Stimulated activated CD4-positive, alpha-beta T cell treated with anti-CD3 and anti-CD28 coated beads, Interleukin-1b, Interleukin-23, amount 100 ng/mL, for 48 hours (primary cell): ENCODE measurements around the gene PAQR4.
"Not testable (repeated sequence)": the region's sequence is repeated elsewhere in the genome, so short reads cannot be mapped to it uniquely, and the experiment has no call there.

Experiments
- DNase-seq: peaks from one replicate; pipeline ENCODE4 v3.0.0-alpha.2; 2020

Gene PAQR4

DNA sequence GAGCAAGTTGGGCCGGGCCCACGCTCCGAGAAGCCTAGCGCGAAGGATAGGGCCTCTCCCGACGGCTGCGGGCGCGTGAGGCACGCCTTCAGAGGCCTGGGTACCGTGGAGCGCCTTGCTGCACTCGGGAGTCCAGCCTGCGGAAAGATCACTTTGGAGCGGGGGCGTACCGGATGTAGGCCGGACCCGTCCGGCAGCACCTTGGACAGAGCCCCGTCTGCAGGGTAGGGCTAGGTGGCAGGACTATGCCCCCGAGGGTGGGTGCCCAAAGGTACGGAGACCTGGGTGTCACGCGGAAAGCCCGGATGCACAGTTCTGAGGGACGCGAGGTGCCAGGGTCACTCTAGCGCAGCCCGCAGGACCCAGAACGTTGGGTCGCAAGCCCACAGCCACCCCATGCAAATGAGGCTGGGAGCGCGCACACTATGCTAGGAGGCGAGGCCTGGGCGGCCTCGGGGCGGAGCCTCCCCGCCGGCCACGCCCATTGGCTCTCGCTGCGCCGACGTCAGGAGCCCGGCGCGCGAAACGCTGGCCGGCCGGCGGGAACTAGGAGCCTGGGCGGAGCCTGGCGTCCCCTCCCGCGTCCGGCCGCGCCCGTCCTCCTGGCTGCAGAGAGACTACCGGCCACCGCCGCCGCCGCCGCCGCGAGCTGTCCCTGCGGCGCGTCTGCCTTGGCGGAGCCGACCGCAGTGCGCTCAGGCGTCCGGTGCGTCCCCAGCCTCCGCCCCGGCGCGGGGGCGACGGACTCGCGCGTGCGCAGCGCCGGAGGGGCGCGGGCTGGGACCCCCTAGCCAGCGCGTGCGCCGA, at the start of gene PAQR4:
Gene PAQR4, plus strand, starts transcription at position 611 of the 807 bp plus-strand sequence. CDS start 327 bp downstream, outside the sequence.
- peak; percentile 82 for DNase-seq

DNA sequence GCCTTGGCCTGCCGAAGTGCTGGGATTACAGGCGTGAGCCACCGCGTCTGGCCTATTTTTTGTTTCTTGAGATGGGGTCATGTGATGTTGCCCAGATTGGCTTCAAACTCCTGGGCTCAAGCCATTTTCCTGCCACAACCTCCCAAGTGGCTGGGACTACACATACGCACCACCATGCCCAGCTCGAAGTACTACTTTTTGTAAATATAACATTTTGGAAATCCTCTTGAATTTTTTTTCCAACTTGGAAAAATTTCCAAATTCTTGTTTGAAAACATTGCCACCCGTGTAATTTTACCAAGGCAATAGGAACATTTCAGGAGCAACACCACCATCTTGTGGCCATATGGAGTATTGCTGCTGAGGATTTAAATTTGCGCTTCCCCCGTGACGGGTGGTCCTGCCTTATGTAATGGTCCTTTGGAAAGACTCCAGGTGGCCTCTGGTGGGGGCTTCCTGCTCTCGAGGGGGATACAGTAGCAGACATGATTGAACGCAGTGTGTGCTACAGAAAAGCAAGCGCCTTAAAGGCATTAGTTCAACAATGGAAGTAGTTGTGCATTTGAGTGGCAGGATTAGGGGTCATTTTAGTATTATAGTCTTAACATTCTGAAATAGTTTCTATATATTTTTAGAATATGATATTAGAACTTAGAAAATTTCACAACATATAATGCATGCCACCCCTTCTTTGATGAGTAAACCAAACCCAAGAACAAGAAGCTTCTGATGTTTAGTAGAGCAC, 49.5 kb upstream of the PAQR4 start:
- peak; percentile 42 for DNase-seq

DNA sequence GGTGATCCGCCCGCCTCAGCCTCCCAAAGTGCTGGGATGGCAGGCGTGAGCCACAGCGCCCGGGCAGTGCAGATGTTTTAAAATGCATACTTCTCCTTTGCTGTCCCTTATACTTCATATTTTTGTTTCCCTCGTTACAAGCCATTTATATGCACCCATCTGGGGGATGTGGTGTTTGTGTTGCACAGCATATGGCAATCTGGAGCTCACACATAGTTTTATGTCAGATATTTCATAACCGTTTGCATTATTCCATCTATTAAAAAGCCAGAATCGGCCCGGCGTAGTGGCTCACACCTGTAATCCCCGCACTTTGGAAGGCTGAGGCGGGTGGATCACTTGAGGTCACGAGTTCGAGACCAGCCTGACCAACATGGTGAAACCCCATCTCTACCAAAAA, 45.7 kb upstream of the PAQR4 start:
- no peak for DNase-seq

DNA sequence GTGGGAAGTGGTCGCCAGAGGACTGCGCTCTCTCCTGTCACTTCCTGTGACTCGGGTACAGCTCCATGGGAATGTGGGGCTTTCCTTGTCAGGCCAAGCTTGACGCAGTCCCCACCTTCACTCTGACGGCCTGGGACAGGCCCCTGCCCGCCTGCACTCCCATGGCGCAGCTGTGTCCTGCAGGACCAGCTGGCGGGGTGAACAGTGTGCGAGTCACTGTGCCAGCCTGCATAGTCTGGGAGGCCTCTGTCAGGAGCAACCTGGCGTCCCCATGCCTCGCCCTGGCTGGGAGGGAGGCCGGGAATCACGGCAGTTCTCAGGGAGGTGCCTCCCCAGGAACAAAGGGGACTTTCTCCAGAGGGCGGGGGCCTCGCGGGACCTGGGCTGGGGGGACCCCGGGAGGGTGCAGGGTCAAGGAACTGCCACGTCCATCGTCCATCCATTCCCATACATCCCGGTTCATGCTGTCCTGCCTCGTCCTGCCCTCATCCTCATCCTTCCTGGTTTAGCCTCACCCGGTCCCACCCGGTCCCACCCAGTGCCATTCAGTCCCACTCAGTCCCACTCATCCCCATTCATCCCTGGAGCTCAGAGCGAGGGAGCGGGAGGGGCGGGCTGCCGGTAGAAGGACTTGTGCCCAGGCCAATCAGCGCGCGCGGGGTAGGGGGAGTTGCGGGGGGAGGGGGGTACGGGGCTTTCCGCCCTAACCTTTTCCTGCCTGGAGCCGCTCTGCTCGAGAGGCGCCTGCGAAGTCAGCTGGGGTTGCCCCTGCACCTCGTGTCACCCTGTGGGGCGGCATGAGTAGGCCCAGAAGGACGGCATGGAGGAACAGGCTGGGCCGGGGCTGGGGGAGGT, 44.0 kb upstream of the PAQR4 start:
- DNase-seq = no peak

DNA sequence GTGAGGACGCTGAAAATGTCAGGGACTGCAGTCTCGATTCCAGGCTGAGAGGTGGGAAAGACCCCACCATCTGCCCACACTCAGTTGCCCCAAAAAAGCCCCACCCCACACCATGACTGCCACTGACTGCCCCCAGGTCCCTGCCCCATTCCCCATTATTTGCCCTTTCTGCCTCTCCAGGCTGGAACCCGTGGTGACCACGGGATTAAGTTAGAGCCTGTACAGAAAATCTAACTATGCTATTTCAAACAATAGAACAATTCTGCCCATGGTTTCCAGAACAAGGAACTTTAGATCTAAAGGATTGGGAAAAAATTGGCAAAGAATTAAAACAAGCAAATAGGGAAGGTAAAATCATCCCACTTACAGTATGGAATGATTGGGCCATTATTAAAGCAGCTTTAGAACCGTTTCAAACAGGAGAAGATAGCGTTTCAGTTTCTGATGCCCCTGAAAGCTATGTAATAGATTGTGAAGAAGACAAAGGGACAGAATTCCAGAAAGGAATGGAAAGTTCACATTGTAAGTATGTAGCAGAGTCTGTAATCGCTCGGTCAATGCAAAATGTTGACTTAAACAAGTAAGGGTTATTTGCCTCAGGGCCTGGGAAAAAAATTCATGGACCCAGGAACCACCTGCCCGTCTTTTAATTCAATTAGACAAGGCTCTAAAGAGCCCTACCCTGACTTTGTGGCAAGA, 43.0 kb upstream of the PAQR4 start:
- no peak for DNase-seq

DNA sequence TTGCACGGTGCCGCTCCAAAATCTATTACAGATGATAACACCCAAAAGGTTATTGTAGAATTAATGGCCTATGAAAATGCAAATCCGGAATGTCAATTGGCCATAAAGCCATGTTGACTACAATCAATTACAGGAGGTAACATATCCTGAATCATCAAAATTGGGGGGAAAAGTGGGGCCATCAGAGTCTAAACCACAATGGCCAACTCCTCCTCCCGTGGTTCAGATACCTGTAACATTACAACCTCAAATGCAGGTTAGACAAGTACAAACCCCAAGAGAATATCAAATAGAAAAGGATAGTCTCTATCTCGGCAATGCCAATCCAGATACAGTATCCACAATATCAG, 42.5 kb upstream of the PAQR4 start:
- no peak for DNase-seq

DNA sequence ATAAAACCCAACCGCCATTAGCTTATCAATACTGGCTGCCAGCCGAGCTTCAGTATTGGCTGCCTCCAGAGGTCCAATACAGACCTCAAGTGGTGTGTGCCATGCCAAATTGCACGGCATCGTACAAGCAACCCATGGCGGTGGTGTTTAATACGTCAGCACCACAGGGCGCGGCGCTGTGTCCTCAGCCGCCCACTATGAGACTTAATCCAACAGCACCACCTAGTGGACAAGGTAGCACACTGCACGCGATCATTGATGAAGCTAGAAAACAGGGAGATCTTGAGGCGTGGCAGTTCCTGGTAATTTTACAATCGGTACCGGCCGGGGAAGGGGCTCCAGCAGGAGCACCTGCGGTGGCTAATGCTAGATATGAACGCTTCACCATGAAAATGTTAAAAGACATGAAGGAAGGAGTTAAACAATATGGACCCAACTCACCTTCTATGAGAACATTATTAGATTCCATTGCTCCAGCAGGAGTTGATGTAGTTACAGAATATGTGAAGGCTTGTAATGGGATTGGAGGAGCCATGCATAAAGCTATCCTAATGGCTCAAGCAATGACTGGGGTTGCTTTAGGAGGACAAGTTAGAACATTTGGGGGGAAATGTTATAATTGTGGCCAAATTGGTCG, 42.0 kb upstream of the PAQR4 start:
- DNase-seq = peak; percentile 89

DNA sequence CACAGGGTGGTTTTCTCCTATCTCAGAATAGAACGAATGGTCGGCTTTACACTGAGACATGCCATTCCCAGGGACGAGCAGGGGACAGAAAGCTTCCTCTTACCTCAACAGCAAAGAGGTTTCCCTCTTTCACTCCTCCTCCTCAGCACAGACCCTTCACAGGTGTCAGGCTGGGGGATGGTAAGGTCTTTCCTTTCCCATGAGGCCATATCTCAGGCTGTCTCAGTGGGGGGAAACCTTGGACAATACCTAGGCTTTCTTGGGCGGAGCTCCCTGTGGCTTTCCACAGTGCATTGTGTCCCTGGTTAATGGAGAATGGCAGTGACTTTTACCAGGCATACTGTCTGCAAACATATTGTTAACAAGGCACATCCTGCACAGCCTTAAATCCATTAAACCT, 41.0 kb upstream of the PAQR4 start:
- DNase-seq = not testable (repeated sequence)

DNA sequence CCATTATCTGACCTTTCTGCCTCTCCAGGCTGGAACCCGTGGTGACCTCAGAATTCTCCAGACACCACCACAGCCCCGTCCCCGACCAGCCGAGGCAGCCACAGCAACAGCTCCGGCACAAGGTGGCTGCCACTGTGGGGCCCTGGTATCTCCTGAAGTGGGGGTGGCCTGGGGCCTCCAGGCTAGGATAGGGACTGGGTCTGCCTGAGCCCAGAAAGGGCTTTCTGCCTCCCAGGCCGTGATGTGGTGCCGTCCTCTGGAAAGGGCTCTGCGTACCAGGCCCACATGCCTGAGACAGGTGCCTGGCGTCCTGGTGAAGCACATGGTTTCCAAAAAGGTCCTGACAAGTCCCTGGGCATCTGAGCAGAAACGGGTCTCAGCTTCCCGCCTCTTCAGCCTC, 40.4 kb upstream of the PAQR4 start:
- DNase-seq = no peak

DNA sequence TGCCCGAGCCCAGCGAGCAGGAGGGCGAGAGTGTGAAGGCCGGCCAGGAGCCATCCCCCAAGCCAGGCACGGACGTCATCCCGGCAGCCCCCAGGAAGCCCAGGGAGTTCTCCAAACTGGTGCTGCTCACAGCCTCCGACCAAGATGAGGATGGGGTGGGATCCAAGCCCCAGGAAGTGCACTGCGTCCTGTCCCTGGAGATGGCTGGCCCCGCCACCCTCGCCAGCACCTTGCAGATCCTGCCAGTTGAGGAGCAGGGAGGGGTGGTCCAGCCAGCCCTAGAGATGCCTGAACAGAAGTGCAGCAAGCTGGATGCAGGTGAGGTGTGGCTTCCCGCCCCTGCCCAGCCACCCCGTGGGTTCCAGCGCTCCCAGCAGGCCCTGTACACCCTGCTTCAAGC, 39.5 kb upstream of the PAQR4 start:
- DNase-seq = no peak

DNA sequence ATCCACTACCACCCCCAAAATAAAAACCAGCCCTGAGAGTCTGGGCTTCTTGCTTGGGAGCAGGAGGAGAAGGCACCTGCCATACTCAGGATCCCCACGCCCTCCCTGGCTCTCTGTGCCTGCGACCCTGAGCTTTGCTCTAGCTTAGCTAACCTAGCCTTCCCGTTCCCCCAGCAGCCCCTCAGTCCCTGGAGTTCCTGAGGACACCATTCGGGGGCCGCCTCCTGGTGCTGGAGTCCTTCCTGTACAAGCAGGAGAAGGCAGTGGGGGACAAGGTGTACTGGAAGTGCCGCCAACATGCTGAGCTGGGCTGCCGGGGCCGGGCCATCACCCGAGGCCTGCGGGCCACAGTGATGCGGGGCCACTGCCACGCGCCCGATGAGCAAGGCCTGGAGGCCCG, 38.9 kb upstream of the PAQR4 start:
- no peak for DNase-seq

DNA sequence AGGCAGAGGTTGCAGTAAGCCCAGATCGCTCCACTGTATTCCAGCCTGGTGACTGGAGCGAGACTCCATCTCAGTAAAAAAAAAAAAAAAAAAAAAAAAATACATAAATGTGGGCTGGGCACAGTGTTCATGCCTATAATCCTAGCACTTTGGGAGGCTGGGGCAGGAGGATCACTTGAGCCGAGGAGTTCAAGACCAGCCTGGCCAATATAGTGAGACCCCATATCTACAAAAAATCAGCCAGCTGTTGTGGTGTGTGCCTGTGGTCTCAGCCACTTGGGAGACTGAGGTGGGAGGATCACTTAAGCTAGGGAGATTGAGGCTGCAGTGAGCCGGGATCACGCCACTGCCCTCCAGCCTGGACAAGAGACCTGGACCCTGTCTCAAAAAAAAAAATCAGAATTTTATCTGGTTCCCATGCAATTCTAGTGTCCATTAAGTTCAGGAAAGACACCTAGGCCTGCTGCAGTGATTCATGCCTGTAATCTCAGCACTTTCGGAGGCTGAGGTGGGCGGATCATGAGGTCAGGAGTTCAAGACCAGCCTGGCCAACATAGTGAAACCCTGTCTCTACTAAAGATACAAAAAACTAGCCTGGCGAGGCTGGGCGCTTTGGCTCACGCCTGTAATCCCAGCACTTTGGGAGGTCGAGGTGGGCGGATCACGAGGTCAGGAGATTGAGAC, 37.8 kb upstream of the PAQR4 start:
- DNase-seq = not testable (repeated sequence)

DNA sequence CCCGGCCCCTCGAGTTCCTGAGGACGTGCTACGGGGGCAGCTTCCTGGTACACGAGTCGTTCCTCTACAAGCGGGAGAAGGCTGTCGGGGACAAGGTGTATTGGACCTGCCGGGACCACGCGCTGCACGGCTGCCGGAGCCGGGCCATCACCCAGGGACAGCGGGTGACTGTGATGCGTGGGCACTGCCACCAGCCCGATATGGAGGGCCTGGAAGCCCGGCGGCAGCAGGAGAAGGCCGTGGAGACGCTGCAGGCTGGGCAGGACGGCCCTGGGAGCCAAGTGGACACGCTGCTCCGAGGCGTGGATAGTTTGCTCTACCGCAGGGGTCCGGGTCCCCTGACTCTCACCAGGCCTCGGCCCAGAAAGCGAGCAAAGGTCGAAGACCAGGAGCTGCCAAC, 36.0 kb upstream of the PAQR4 start:
- no peak for DNase-seq

DNA sequence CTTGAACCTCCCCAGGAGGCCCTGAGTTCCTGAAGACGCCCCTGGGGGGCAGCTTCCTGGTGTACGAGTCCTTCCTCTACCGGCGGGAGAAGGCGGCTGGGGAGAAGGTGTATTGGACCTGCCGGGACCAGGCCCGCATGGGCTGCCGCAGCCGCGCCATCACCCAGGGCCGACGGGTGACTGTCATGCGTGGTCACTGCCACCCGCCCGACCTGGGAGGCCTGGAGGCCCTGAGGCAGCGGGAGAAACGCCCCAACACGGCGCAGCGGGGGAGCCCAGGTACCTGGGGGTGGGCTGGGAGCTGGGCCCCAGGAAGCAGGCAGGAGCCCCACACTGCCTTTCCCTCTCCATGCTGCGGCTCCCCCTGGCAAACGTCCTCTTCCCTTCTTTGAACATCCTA, 35.4 kb upstream of the PAQR4 start:
- no peak for DNase-seq

DNA sequence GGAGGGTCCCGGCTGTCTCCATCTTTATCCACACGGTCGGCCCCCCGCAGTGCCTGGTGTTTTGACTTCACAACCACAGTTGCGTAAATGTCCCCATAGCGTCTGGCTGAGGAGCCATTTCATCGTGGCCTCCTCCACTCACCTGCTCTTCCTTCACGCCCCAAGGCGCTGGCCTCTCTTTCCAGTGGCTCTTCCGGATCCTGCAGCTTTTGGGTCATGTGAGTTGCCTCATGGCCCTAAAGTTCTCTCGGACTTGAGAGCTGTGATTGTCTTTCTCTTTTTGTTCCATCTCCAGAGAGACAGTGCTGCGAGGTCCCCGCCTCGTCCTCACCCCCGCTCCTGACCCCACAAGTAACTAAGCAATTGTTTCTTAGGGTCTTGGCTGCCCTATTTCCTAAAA, 34.7 kb upstream of the PAQR4 start:
- no peak for DNase-seq

DNA sequence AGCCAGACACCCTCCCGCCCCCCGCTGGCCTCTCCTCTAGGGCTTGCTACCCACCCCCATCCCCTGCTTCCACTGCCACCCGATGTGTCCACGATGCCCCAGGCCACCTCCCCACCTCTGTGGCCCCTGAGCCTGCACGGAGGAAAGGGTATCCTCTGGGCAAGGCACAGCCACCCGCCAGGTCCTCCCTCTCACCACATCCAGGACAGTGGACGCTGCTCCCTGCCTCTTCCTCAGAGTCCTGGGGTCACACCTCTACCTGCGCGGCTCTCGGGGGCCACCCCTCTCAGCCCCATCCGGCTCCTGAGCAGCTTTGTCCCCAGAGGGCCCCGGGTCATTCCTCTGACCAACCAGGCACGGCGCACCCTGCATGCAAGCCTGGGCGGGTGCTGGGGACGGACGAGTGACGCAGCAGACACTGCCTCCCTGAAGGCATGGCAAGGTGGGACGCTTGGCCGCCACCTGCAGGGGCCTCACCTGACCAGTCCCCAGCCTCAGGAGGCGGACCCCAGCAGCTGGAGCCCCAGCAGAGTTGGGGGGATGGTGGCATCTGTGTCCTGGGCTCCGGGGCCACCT, 32.6 kb upstream of the PAQR4 start:
- DNase-seq = no peak

DNA sequence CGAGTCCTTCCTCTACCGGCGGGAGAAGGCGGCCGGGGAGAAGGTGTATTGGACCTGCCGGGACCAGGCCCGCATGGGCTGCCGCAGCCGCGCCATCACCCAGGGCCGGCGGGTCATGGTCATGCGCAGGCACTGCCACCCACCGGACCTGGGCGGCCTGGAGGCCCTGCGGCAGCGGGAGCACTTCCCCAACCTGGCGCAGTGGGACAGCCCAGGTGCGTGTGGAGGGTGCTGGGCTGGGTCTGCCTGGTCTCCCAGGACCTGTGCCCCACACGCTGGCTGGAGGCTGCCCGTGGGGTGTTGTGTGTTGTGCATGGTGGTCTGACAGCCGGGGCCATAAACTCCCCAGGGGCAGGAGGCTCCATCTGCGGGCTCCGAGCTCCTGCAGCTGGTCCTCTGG, 32.0 kb upstream of the PAQR4 start:
- DNase-seq = no peak

DNA sequence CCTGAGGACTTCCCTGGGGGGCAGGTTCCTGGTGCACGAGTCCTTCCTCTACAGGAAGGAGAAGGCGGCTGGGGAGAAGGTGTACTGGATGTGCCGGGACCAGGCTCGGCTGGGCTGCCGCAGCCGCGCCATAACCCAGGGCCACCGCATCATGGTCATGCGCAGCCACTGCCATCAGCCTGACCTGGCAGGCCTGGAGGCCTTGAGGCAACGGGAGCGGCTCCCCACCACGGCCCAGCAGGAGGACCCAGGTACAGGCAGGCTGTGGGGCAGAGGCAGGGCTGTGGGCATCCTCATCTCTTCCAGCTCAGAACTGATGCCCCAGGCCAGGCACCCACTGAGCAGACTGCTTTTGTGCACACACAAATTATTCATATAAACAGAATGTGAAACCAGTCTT, 30.9 kb upstream of the PAQR4 start:
- DNase-seq = no peak

DNA sequence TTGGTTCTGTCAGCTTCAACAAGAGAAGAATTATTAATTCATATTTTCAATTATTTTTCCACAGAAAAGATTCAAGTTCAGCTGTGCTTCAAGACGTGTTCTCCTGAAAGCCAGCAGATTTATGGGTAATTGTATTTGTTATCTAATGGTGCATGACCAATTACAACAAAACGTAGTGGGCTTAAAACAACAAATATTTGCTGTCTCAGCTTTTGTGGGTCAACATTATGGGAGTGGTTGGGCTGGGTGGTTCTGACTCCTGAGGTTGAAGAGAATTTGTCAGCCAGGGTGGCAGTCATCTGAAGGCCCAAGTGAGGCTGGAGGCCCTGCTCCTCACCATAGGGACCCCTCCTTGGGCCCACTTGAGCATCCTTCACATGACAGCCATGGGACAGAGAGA, 29.2 kb upstream of the PAQR4 start:
- DNase-seq = no peak

DNA sequence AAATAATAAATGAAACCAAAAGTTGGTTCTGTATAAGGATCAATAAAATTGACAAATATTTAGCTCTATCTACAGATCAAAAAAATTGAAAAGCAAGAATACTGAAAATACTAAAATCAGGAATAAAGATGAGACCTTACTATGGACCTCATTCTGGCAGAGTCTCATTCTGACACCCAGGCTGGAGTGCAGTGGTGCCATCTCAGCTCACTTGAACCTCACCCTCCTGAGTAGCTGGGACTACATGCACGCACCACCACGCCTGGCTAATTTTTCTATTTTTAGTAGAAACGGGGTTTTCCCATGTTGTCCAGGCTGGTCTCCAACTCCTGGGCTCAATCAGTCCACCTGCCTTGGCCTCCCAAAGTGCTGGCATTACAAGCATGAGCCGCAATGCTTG, 27.1 kb upstream of the PAQR4 start:
- no peak for DNase-seq

DNA sequence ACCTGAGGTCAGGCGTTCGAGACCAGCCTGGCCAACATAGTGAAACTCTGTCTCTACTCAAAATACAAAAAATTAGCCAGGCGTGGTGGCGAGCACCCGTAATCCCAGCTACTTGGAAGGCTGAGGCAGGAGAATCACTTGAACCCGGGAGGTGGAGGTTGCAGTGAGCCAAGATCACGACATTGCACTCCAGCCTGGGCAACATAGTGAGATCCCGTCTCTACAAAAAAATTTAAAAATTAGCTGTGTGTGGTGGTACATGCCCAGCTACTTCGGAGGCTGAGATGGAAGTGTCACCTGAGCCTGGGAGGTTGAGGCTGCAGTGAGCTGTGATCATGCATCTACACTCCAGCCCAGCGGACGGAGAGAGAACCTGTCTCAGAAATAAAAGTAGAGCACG, 25.4 kb upstream of the PAQR4 start:
- not testable (repeated sequence) for DNase-seq
